Upper lobe of right lung (tissue), 1 donor: Measurements from ENCODE around the gene LRRN4CL. TPM values are rescaled to one million over a fixed set of nuclear protein-coding genes. Genes with fewer than 3 reads are reported as not detected.

Experiments
- ATAC-seq: fragments of 200-7000 bp; cut with Tn5 transposase; one replicate; pipeline ENCODE4 v1.9.1; 2020; ENCODE audit warnings: mild to moderate bottlenecking, moderate library complexity
- DNase-seq: peaks from one replicate; pipeline ENCODE4 v3.0.0-alpha.2; 2020
- H3K27ac ChIP-seq: fragments of 200-600 bp; one replicate; pipeline ENCODE4 v1.8.0; 2022
- H3K27me3 ChIP-seq: fragments of 200-600 bp; one replicate; pipeline ENCODE4 v1.8.0; 2022; ENCODE audit warnings: mild to moderate bottlenecking
- H3K36me3 ChIP-seq: fragments of 200-600 bp; one replicate; pipeline ENCODE4 v1.8.0; 2022
- H3K4me1 ChIP-seq: fragments of 200-600 bp; one replicate; pipeline ENCODE4 v1.8.0; 2022
- H3K4me3 ChIP-seq: fragments of 200-600 bp; one replicate; pipeline ENCODE4 v1.8.0; 2022; ENCODE audit warnings: mild to moderate bottlenecking
- H3K9me3 ChIP-seq: fragments of 200-600 bp; one replicate; pipeline ENCODE4 v1.8.0; 2022
- CTCF ChIP-seq: fragments of 200-600 bp; IDR thresholded peaks from one replicate; pipeline ENCODE4 v1.8.0; 2022; ENCODE audit warnings: antibody characterized with exemption
- intact Hi-C: fragments of 100-400 bp; cut with DNase I; formaldehyde crosslinking; loops from one replicate; pipeline ENCODE4 v1.11.0; 2022
- total RNA-seq: library from RNA; stranded (reverse); fragmentation: NEBNext Ultra II Directional; extraction: Animal tissue kit (Norgen Biotek cat#: 25700); gene quantifications from one replicate; pipeline ENCODE4 v1.2.1, GENCODE V29; 2021
- donor health status: DM: no; HTN: yes; CAD: no; lungs with severe emphysema.

Gene LRRN4CL
- total RNA-seq, 1 donor from 2014 or later, result 2.0 TPM

GRCh38 chr11:62687508-62688396, 1.6 kb downstream of the LRRN4CL start:
- DNase-seq, result no peak

DNA sequence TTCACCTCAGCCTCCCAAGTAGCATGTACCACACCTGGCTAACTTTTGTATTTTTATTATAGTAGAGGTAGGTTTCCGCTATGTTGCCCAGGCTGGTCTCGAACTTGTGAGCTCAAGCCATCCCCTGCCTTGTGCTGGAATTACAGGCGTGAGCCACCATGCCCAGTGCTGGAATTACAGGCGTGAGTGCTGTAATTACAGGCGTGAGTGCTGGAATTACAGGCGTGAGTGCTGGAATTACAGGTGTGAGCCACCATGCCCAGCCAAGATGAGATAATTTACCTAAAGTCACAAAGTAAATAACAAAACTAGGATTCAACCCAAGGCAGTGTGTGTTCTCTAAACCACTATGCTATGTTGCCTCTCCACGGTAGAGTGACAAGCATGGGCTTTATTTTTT, 6.8 kb downstream of the LRRN4CL start:
- no peak overlapping the region for H3K27ac ChIP-seq
- H3K36me3 ChIP-seq, result peaks cover 6% of the 10 kb centered on the region
- peaks cover 17% of the 10 kb centered on the region for H3K4me1 ChIP-seq
- ATAC-seq, result no peak
- no peak for DNase-seq
- intact Hi-C loops, result no loop called here
- H3K9me3 ChIP-seq, result no peaks in the 10 kb centered on the region
- no peak for TF ChIP-seq CTCF
- no peak overlapping the region for H3K4me3 ChIP-seq
- peaks cover 1% of the 10 kb centered on the region for H3K27me3 ChIP-seq

More at GRCh38 chr11:62687508-62688396, 1.6 kb downstream of the LRRN4CL start:
- Histone ChIP-seq H3K4me1 (no peaks in the 10 kb centered on the region), H3K27ac (no peak overlapping the region), H3K4me3 (peak overlapping the region; percentile 19), H3K9me3 (no peaks in the 10 kb centered on the region), H3K36me3 (peaks cover 25% of the 10 kb centered on the region), H3K27me3 (peaks cover 9% of the 10 kb centered on the region)
- TF ChIP-seq CTCF, result no peak
- ATAC-seq, result peak; percentile 46
- intact Hi-C loops, result no loop called here

DNA sequence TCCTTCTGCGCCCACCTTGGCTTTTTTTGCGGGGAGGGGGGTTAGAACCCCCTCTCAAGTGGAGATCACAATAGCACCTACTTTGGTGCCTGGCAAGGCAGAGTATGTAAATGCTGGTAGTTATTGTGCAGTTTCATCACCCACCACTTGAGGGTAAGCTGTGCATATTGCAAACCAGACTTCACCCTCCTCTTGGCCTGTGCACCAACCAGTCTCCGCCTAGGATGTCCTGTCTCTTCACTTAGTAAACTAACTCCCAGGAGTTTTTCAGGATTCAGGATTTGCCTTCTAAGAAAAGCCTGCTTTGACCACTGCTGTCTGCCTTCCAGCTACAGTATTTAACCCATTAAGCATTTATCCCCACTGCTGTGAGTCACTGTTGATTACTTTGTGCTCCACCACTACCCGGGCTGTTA, 8.5 kb downstream of the LRRN4CL start:
- no peak for DNase-seq
- H3K27ac ChIP-seq, result no peak overlapping the region
- intact Hi-C loops, result no loop called here

DNA sequence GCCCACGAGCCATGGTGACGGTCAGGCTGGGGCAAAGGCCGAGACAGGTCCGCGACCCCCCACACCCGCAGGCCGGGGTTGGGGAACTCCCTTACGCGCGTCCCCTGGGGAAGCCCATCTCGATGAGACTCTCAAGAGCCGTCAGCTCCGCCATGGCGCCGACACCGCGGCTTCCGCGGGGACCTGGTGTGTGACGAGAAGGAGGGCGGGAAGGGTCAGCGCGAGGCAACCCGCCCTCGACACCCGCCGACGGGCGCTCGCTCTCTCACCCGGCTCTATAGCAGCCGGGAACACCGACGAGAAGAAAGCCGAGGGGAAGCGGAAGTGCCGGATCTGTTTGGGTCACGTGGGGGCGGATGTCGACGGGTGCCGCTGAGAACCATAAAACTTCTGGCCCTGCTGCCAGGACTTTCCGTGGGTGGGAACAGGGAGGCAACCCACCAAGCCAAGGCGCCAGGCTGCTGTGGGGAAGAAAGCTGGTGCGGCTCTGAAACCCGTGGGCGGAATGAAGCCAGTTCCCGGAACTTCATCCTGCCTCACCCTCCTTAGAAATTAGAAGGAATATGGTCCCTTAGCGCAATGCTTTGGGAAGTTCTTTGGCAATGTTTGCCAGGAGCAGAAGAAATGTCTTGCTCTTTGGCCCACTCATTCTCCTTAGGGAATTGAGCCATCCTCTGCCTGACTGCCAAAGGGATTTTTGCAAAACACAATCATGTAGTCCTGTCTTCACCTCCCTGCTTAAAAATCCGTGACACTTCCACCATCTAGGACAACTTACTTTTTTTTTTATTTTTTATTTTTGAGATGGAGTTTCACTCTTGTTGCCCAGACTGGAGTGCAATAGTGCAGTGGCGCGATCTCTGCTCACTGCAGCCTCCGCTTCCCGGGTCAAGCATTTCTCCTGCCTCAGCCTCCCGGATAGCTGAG, 10.3 kb downstream of the LRRN4CL start, which contains the start of gene UBXN1:
Gene UBXN1 (minus strand): TSS at position 304 of the 927 bp plus-strand sequence. CDS start 150 bp downstream, at position 154.
- H3K27me3 ChIP-seq, result no peaks in the 10 kb centered on the region
- TF ChIP-seq CTCF, result no peak
- intact Hi-C loops, result no loop called here
- ATAC-seq, result peak; percentile 95
- H3K27ac ChIP-seq, result peak within 1 kb of the TSS; percentile 92
- DNase-seq, result peak; percentile 94
- peaks cover 24% of the 10 kb centered on the region for H3K4me1 ChIP-seq
- no peaks in the 10 kb centered on the region for H3K9me3 ChIP-seq
- peak within 1 kb of the TSS; percentile 94 for H3K4me3 ChIP-seq
- peaks cover 34% of the 10 kb centered on the region for H3K36me3 ChIP-seq

More for the DNA sequence above, 8.5 kb downstream of the LRRN4CL start:
- Histone ChIP-seq H3K27me3 (no peaks in the 10 kb centered on the region), H3K4me1 (peaks cover 24% of the 10 kb centered on the region), H3K9me3 (no peaks in the 10 kb centered on the region), H3K4me3 (no peak overlapping the region), H3K36me3 (peaks cover 23% of the 10 kb centered on the region)
- peak; percentile 58 for TF ChIP-seq CTCF
- peak; percentile 82 for ATAC-seq

GRCh38 chr11:62678433-62678769, 10.9 kb downstream of the LRRN4CL start:
- DNase-seq (no peak), ATAC-seq (no peak)
- Histone ChIP-seq H3K27me3 (no peaks in the 10 kb centered on the region), H3K9me3 (no peaks in the 10 kb centered on the region), H3K4me1 (peaks cover 24% of the 10 kb centered on the region), H3K27ac (peak overlapping the region; percentile 92), H3K36me3 (peaks cover 39% of the 10 kb centered on the region), H3K4me3 (peak overlapping the region; percentile 94)
- intact Hi-C loops, result no loop called here
- no peak for TF ChIP-seq CTCF
